ENCODE data around the gene MADCAM1. TPM values are rescaled to one million over a fixed set of nuclear protein-coding genes. Genes with fewer than 3 reads are reported as not detected.

Gene MADCAM1
- total RNA-seq, 1 donor from 2014 or later = 0.17 TPM

DNA sequence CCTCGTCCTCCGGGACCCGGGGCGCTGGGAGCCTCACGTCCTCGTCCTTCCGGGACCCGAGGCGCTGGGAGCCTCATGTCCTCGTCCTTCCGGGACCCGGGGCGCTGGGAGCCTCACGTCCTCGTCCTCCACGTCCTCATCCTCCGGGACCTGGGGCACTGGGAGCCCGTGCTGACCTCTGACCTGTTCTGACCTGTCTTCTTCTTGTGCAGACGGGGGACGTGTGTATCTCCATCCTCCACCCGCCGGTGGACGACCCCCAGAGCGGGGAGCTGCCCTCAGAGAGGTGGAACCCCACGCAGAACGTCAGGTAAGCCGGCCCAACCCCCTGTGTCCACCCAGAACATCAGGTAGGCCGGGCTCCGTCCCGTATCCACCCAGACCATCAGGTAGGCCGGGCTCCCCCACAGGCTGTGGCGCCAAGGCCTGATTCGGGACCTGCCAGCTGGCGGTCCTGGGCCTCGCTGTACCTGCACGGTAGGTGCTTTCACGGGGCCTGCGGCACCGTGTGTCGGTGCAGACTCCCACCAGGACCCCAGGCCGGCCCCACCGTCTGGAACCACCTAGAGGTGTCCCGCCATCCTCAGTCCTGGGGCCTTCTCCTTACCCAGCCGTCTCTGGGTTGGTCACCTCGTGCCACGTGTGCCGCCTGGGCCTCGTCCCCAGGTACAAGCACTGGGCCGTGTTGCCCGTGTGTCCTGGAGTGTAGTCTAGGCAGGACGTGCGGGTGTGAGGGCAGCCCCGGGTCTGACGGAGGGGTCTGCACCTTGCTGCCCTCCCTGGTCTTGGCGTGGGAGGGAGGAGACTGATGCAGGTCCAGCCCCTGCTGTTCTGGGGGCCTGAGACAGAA, 40.0 kb downstream of the MADCAM1 start:
- no peak for DNase-seq (ENCODE audit: low read depth)
- H3K4me3 ChIP-seq (ENCODE audit: low read depth, low read length) = no peak overlapping the region
- TF ChIP-seq, protein P1, sequence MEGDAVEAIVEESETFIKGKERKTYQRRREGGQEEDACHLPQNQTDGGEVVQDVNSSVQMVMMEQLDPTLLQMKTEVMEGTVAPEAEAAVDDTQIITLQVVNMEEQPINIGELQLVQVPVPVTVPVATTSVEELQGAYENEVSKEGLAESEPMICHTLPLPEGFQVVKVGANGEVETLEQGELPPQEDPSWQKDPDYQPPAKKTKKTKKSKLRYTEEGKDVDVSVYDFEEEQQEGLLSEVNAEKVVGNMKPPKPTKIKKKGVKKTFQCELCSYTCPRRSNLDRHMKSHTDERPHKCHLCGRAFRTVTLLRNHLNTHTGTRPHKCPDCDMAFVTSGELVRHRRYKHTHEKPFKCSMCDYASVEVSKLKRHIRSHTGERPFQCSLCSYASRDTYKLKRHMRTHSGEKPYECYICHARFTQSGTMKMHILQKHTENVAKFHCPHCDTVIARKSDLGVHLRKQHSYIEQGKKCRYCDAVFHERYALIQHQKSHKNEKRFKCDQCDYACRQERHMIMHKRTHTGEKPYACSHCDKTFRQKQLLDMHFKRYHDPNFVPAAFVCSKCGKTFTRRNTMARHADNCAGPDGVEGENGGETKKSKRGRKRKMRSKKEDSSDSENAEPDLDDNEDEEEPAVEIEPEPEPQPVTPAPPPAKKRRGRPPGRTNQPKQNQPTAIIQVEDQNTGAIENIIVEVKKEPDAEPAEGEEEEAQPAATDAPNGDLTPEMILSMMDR (conservative IDR thresholded peaks at IDR 0.05; ENCODE audit: low read depth, low read length) = no peak

DNA sequence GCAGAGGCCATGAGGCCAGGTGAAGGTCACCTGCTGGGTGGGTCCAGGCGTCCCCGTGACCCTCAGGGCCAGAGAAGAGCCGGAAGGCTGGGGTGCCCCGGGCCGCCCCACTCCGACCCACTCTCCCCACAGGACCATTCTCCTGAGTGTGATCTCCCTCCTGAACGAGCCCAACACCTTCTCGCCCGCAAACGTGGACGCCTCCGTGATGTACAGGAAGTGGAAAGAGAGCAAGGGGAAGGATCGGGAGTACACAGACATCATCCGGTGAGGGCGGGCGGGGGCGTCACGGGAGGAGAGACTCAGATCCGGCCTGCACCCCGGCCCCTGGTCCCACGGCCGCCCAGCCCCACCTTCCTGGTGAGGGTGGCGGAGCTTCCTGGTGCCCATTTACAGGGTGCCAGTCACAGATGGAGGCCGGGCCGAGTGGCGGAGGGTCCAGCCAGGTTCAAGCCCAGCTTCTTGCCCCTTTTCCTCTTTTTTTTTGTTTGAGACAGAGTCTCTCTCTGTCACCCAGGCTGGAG, 40.7 kb downstream of the MADCAM1 start:
- no peak for DNase-seq (ENCODE audit: low read depth)
- H3K4me3 ChIP-seq (ENCODE audit: low read depth, low read length) = no peak overlapping the region
- TF ChIP-seq, protein P1 (conservative IDR thresholded peaks at IDR 0.05; ENCODE audit: low read depth, low read length) = no peak

DNA sequence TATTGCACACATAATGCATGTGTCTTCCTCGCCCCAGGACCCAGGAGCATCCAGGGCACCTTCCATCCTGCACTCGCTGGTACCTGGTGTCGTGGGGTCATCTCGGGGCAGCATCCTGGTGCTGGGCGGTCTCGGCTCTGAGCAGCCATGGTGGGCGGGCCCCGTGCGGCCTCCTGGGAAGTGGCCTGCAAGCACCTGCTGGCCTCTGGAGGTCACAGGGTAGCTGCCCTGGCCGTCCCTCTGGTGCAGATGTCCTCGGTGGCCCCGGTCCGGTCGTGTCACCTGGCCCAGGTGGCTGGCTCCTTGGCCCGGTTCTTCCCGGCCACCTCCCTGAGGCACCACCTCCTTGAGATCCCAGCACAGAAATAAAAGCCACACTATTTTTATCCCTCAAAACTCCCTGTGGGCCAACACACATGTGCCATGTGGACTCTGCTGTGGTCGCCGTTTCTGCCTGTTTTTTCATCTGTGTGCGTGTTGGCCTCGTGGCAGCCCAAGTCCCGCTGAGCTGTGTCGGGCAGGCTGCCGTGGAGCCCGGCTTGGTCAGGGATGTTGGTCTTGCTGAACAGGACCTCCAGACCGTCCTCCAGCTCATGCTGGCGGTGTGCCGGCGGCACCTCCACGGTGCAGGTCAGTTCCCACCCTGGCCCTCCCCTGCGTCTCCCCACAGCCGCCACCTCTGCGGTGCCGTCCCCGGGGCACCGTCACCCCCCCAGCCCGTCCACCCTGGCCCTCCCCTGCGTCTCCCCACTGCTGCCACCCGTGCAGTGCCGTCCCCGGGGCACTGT, 42.5 kb downstream of the MADCAM1 start:
- no peak for DNase-seq (ENCODE audit: low read depth)
- H3K4me3 ChIP-seq (ENCODE audit: low read depth, low read length) = no peak overlapping the region
- TF ChIP-seq, protein P1 (conservative IDR thresholded peaks at IDR 0.05; ENCODE audit: low read depth, low read length) = no peak

DNA sequence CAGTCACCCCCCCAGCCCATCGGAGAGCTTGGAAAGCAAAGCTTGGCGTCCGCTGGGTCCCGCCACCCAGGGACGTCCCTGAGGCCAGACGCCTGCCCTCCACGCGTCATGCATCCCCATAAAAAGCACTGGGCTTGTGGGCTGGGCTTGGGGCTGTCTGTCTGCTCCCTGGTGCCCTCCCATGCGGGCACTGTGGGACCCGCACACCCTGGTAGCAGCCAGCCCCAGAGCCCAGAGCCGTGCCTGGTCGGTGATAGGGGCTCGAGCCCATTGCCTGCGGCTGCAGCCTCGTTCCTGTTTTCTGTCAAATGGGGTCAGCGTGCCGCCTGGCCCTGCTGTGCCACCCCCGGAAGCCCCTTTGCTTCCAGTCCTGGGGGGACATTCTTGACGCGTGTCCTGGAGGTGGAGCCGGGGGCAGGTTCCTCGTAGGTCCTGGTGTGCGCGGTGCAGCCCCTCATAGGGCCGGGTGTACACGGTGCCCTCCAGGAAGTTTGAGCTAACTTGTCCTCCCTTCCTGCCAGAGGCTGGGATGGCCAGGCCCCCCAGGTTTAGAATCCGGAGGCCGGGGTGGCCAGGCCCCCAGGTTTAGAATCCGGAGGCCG, 43.2 kb downstream of the MADCAM1 start:
- TF ChIP-seq, protein P1 (conservative IDR thresholded peaks at IDR 0.05; ENCODE audit: low read depth, low read length) = no peak
- no peak for DNase-seq (ENCODE audit: low read depth)
- no peak overlapping the region for H3K4me3 ChIP-seq (ENCODE audit: low read depth, low read length)

DNA sequence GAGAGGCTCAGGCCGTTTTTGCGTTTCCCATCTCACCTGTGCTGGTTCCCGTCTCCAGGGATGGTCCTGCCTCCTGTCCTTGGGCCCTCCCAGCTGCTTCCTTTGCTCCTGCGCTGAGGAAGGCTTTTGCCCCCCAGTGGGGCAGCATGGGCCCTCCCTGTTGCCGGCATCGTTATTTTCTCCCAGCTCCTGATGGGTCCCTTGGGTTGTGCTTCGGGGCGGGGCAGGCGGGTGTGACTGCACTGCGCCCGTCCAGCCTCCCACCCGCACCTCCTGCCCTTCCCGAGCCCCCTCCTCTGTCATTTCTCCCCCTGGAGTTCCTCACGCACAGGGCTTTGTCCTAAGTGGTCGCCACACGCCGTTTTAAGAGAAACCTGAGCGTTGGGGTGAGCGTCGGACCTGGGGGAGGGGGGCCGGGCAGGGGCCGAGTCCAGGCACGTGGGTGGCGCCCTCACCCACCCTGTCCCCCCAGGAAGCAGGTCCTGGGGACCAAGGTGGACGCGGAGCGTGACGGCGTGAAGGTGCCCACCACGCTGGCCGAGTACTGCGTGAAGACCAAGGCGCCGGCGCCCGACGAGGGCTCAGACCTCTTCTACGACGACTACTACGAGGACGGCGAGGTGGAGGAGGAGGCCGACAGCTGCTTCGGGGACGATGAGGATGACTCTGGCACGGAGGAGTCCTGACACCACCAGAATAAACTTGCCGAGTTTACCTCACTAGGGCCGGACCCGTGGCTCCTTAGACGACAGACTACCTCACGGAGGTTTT, 44.8 kb downstream of the MADCAM1 start:
- no peak overlapping the region for H3K4me3 ChIP-seq (ENCODE audit: low read depth, low read length)
- TF ChIP-seq, protein P1 (conservative IDR thresholded peaks at IDR 0.05; ENCODE audit: low read depth, low read length) = no peak
- DNase-seq (ENCODE audit: low read depth) = no peak

DNA sequence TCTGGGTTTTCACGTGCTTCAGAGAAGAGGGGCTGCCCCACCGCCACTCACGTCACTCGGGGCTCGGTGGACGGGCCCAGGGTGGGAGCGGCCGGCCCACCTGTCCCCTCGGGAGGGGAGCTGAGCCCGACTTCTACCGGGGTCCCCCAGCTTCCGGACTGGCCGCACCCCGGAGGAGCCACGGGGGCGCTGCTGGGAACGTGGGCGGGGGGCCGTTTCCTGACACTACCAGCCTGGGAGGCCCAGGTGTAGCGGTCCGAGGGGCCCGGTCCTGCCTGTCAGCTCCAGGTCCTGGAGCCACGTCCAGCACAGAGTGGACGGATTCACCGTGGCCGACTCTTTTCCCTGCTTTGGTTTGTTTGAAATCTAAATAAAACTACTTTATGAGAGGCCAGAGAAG, 45.4 kb downstream of the MADCAM1 start:
- TF ChIP-seq, protein P1 (conservative IDR thresholded peaks at IDR 0.05; ENCODE audit: low read depth, low read length) = no peak
- DNase-seq (ENCODE audit: low read depth) = no peak
- H3K4me3 ChIP-seq (ENCODE audit: low read depth, low read length) = no peak overlapping the region
